Upper lobe of left lung (tissue), 6 donors: Measurements from ENCODE around the gene HS6ST2. TPM values are rescaled to one million over a fixed set of nuclear protein-coding genes. Genes with fewer than 3 reads are reported as not detected.
"Not testable (repeated sequence)": the region's sequence is repeated elsewhere in the genome, so short reads cannot be mapped to it uniquely, and the experiment has no call there.

ENCODE experiments used
- ATAC-seq, 2 donors: fragments of 200-7000 bp; cut with Tn5 transposase; one replicate each; pipeline ENCODE4 v1.9.1; 2022; ENCODE audit warnings: mild to moderate bottlenecking in 2 of 2, moderate library complexity in 2 of 2; ENCODE audit not compliant: low FRiP score in 2 of 2
- DNase-seq, 2 donors: peaks; one replicate each; pipeline ENCODE4 v3.0.0-alpha.2; 2019 to 2020
- H3K27ac ChIP-seq, 4 donors: fragments of 200-600 bp; sonication (generic); one replicate each; pipeline ENCODE4 v1.5.1; 2016 to 2019
- H3K27me3 ChIP-seq, 4 donors: fragments of 200-600 bp; sonication (generic); one replicate each; pipeline ENCODE4 v1.5.1; 2017 to 2019
- H3K36me3 ChIP-seq, 4 donors: fragments of 200-600 bp; sonication (generic); one replicate each; pipeline ENCODE4 v1.5.1; 2016 to 2019
- H3K4me1 ChIP-seq, 4 donors: fragments of 200-600 bp; sonication (generic); one replicate each; pipeline ENCODE4 v1.5.1; 2018 to 2019
- H3K4me3 ChIP-seq, 4 donors: fragments of 200-600 bp; sonication (generic); one replicate each; pipeline ENCODE4 v1.5.1; 2017 to 2019; ENCODE audit warnings: mild to moderate bottlenecking in 2 of 4, moderate library complexity in 1 of 4
- H3K9me3 ChIP-seq, 4 donors: fragments of 200-600 bp; sonication (generic); one replicate each; pipeline ENCODE4 v1.5.1; 2018 to 2019
- EP300 ChIP-seq, 4 donors: sonication (generic); formaldehyde crosslinking; IDR thresholded peaks; one replicate each; pipeline ENCODE4 v1.5.1; 2017; ENCODE audit warnings: antibody characterized with exemption in 4 of 4, control low read depth in 2 of 4
- POLR2A ChIP-seq, 4 donors: fragments of 450-650 bp; IDR thresholded peaks; one replicate each; pipeline ENCODE4 v1.5.1; 2016 to 2017; ENCODE audit warnings: antibody characterized with exemption in 4 of 4, mild to moderate bottlenecking in 2 of 4
- POLR2AphosphoS5 ChIP-seq, 2 donors: sonication (generic); formaldehyde crosslinking; IDR thresholded peaks; one replicate each; pipeline ENCODE4 v1.5.1; 2017; ENCODE audit warnings: antibody characterized with exemption in 2 of 2
- WGBS, 2 donors: methylation state at CpG; one replicate each; pipeline ENCODE4 v1.1.5; 2017 to 2018; 5-methylcytosine and 5-hydroxymethylcytosine counted together
- total RNA-seq, 6 donors: library from RNA; depleted of rRNA in 4 of 6; stranded (reverse); fragments of >200 nt in 4 of 6; gene quantifications; one replicate each; pipeline versions ENCODE4 v1.1.0 to v1.2.1, GENCODE V29; 2016 to 2021
- TF ChIP-seq, protein P1 (sequence below), 6 experiments: fragments of 450-650 bp in 4 of 6; fragments of 200-600 bp in 2 of 6; sonication (generic) in 2 of 6; IDR thresholded peaks; one replicate each; pipeline ENCODE4 v1.5.1; 2016 to 2019; ENCODE audit warnings: antibody characterized with exemption in 6 of 6
- donor health status: DM: no; HTN: no; CAD: no; lungs with moderate emphysema.
- donor health status: DM: no; HTN: yes; CAD: no; lungs with severe emphysema.

HS6ST2 gene
- total RNA-seq, 6 donors from 2014 or later: 0.30 to 2.5 (median 1.2) TPM

DNA sequence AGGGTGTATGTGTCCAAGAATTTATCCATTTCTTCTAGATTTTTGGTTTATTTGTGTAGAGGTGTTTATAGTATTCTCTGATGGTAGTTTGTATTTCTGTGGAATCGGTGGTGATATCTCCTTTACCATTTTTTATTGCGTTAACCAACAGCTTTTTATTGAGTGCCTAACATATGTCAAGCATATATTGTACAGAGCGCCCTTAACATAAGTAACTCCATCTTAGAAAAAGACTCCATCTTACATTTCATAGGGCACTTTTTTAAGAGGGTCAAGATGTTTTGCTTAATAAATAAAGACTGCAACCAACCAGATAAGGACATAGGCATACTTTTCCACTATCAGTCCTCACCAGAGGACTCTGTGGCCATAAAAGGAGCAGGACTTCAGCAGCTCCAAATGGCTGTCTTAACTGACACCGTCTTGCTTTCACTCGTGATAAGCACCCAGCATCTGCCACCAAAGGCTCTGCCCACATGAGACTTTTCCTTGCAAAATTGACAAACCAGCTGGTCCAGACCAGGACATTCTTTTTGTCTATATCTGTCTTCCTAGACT, 75.0 kb downstream of the HS6ST2 start:
- WGBS, 2 donors: 80 to 85% methylated on average over 5 of the region's 5 CpGs
- H3K36me3 ChIP-seq: no peaks in the 10 kb centered on the region
- H3K27ac ChIP-seq: no peak overlapping the region
- DNase-seq (no peak), ATAC-seq (no peak)
- no peak overlapping the region for H3K4me3 ChIP-seq
- H3K9me3 ChIP-seq: no peaks in the 10 kb centered on the region
- no peaks in the 10 kb centered on the region for H3K4me1 ChIP-seq
- no peaks in the 10 kb centered on the region for H3K27me3 ChIP-seq
- TF ChIP-seq POLR2A (IDR thresholded peaks at IDR 0.05) (no peak), EP300 (IDR thresholded peaks at IDR 0.05) (no peak), POLR2AphosphoS5 (IDR thresholded peaks at IDR 0.05) (no peak)
- TF ChIP-seq, protein P1, sequence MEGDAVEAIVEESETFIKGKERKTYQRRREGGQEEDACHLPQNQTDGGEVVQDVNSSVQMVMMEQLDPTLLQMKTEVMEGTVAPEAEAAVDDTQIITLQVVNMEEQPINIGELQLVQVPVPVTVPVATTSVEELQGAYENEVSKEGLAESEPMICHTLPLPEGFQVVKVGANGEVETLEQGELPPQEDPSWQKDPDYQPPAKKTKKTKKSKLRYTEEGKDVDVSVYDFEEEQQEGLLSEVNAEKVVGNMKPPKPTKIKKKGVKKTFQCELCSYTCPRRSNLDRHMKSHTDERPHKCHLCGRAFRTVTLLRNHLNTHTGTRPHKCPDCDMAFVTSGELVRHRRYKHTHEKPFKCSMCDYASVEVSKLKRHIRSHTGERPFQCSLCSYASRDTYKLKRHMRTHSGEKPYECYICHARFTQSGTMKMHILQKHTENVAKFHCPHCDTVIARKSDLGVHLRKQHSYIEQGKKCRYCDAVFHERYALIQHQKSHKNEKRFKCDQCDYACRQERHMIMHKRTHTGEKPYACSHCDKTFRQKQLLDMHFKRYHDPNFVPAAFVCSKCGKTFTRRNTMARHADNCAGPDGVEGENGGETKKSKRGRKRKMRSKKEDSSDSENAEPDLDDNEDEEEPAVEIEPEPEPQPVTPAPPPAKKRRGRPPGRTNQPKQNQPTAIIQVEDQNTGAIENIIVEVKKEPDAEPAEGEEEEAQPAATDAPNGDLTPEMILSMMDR (IDR thresholded peaks at IDR 0.05): no peak

DNA sequence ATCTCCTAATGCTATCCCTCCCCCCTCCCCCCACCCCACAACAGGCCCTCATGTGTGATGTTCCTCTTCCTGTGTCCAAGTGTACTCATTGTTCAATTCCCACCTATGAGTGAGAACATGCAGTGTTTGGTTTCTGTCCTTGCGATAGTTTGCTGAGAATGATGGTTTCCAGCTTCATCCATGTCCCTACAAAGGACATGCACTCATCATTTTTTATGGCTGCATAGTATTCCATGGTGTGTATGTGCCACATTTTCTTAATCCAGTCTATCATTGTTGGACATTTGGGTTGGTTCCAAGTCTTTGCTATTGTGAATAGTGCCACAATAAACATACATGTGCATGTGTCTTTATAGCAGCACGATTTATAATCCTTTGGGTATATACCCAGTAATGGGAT, 77.7 kb downstream of the HS6ST2 start:
- H3K36me3 ChIP-seq, DNase-seq, ATAC-seq, H3K27me3 ChIP-seq, H3K9me3 ChIP-seq, H3K27ac ChIP-seq, H3K4me1 ChIP-seq, H3K4me3 ChIP-seq: not testable (repeated sequence)
- 71 to 98% methylated on average over 1 to 2 of the region's 2 CpGs for WGBS, 2 donors

DNA sequence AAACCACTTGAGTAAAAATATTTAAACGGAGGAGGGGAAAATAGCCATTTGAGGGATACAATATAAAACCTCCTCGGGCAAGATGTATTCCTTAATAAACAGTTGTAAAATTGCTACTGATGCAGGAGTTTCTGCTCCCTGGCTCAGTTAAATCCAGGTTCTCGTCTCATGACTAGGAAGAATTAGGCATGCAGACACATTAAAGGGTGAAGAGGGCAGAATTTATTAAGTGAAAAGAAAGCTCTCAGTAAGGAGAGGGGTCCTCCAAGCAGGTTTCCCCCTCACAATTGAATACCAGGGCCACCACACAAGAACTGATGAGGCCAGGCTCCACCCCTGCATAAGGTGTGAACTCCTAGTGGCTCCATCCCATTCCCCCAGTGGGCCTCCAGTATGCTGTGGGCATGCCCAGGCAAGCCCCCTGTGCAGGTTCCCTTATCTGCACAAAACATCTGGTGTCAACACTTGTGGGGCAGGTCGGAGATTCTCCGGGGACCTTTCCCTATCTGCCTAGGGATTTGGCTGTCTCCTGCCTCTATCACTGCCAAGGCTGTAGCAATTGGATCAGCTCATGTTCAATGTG, 80.4 kb downstream of the HS6ST2 start:
- Histone ChIP-seq H3K36me3 (no peaks in the 10 kb centered on the region), H3K27ac (no peak overlapping the region), H3K9me3 (no peaks in the 10 kb centered on the region), H3K27me3 (no peaks in the 10 kb centered on the region), H3K4me1 (no peaks in the 10 kb centered on the region), H3K4me3 (no peak overlapping the region)
- no peak for DNase-seq
- ATAC-seq: no peak
- TF ChIP-seq POLR2AphosphoS5 (IDR thresholded peaks at IDR 0.05): no peak
- TF ChIP-seq, protein P1 (IDR thresholded peaks at IDR 0.05): no peak
- no peak for TF ChIP-seq POLR2A (IDR thresholded peaks at IDR 0.05)
- TF ChIP-seq EP300 (IDR thresholded peaks at IDR 0.05): no peak
- 58 to 60% methylated on average over 3 to 5 of the region's 5 CpGs for WGBS, 2 donors

DNA sequence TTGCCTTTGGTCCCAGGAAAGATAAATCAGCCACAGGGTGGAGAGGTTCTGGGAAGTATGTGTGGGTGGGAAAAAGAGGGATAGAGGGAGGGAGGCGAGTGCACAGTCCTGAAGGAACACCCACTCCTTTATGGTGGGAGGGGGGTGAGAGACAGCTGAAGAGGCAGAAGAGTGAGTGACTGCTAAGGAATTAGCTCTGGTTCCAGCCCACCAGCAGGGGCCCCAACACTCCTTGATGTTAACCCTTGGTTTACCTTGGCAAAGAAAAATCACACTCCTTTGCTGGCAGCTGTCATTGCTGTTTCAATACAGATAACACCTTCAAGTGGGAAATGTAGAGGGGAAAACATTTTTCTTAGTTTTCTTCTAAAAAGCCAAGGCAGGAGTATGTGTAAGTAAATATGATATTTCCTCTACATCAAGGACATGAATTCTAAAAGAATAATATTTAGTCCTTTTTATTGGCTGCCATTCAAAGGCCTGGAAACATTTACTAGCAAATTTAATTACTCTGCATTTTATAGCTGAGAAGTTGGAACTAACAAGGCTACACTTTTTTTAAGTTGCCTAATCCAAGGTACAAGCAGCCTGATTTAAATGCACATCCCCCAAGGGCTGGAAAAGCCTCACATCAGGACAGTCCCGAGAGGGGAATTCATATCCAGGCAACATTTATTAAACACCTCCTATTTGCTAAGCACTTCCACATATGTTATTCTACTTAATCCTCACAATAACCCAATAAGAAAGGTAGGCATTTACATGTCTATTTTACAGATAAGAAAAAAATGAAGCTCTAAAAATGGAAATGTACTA, 81.7 kb downstream of the HS6ST2 start:
- Histone ChIP-seq H3K27me3 (no peaks in the 10 kb centered on the region), H3K4me1 (no peaks in the 10 kb centered on the region), H3K9me3 (no peaks in the 10 kb centered on the region), H3K27ac (no peak overlapping the region), H3K4me3 (no peak overlapping the region), H3K36me3 (no peaks in the 10 kb centered on the region)
- 39 to 41% methylated on average over 2 of the region's 2 CpGs for WGBS, 2 donors
- TF ChIP-seq, protein P1 (IDR thresholded peaks at IDR 0.05): no peak
- no peak for TF ChIP-seq POLR2A (IDR thresholded peaks at IDR 0.05)
- TF ChIP-seq POLR2AphosphoS5 (IDR thresholded peaks at IDR 0.05): no peak
- TF ChIP-seq EP300 (IDR thresholded peaks at IDR 0.05): no peak
- DNase-seq (no peak), ATAC-seq (no peak)

DNA sequence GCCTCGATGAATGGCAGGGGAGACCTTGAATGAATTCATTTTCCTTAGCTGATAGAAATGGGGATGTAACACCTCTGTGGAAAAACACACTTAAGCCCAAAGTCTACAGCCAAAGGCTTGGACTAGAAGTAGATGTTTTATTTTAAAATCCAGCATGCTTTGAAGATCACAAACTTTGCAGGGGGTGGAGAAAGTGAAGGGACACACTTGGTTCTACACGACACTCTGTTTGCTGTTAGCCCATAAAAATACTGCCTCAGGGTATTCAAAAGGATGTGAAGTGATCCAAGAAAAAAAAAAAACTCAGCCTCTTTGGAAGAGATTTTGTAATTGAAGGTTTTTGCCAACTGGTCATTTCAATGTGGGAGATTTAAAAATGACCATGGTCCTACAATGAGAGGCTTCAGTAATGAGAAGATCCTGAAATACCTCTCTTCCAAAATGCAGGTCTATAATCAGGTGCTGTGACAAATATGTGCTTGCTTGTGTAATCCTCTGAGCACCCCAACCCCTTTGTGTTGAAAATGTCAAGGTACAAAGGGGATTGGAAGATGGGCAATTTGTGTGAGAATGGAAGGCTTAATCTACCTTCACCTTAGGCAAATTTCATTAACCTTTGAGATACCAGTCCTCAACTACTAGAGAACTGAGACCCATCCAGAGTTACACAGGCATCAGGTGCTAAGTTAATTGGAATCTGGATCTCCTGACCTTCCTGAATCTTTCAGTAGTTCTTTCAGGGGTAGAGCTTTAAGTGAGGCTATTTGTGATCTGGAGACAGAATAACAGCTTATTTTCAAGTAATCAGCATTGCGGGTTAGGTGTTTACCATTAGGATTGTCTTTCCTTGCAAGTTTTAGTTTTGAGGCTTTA, 82.5 kb downstream of the HS6ST2 start:
- Histone ChIP-seq H3K9me3 (peaks cover 0 to 3% (median 0%) of the 10 kb centered on the region in 4 donors), H3K4me3 (no peak overlapping the region), H3K27me3 (no peaks in the 10 kb centered on the region), H3K27ac (no peak overlapping the region), H3K36me3 (no peaks in the 10 kb centered on the region), H3K4me1 (no peaks in the 10 kb centered on the region)
- TF ChIP-seq POLR2A (IDR thresholded peaks at IDR 0.05): no peak
- TF ChIP-seq POLR2AphosphoS5 (IDR thresholded peaks at IDR 0.05): no peak
- no peak for TF ChIP-seq EP300 (IDR thresholded peaks at IDR 0.05)
- TF ChIP-seq, protein P1 (IDR thresholded peaks at IDR 0.05): no peak
- ATAC-seq (no peak), DNase-seq (no peak)
- WGBS, 2 donors: 48 to 56% methylated on average over 2 to 3 of the region's 3 CpGs
